Chondrocyte (in vitro differentiated cells): ENCODE data around the gene MALRD1. TPM values are rescaled to one million over a fixed set of nuclear protein-coding genes. Genes with fewer than 3 reads are reported as not detected.
A peak's percentile ranks its signal among the peaks of the same experiment; 100 is the strongest.

ENCODE experiments used
- DNase-seq: peaks from one replicate; pipeline ENCODE4 v3.0.0; 2021; ENCODE audit warnings: mixed read lengths, low spot score
- H3K27ac Mint-ChIP-seq: one replicate; pipeline ENCODE4 v1.8.0; 2021; ENCODE audit warnings: mild to moderate bottlenecking, moderate library complexity, mixed read lengths; ENCODE audit not compliant: unreplicated experiment
- H3K27me3 Mint-ChIP-seq: 2 replicates; pipeline ENCODE4 v1.8.0; 2021; ENCODE audit warnings: low read depth, mixed read lengths
- H3K36me3 Mint-ChIP-seq: 2 replicates; pipeline ENCODE4 v1.8.0; 2021; ENCODE audit warnings: low read depth, mixed read lengths
- H3K4me1 Mint-ChIP-seq: 2 replicates; pipeline ENCODE4 v1.8.0; 2021; ENCODE audit warnings: low read depth, mild to moderate bottlenecking, mixed read lengths
- H3K4me3 Mint-ChIP-seq: one replicate; pipeline ENCODE4 v1.8.0; 2021; ENCODE audit warnings: mild to moderate bottlenecking, moderate library complexity, mixed read lengths; ENCODE audit not compliant: unreplicated experiment
- H3K9me3 Mint-ChIP-seq: 2 replicates; pipeline ENCODE4 v1.8.0; 2021; ENCODE audit warnings: low read depth, mixed read lengths
- total RNA-seq: library from RNA; stranded (reverse); gene quantifications from 3 replicates; pipeline ENCODE4 v1.2.1, GENCODE V29; 2021
- TF ChIP-seq, protein P1 (sequence below): fragments of 200-600 bp; sonication (generic); IDR thresholded peaks from 2 replicates; pipeline ENCODE4 v1.5.0; 2021; ENCODE audit warnings: antibody characterized with exemption, mild to moderate bottlenecking, moderate library complexity

The MALRD1 gene
- total RNA-seq, 1 donor from 2014 or later: 0.27 TPM

DNA sequence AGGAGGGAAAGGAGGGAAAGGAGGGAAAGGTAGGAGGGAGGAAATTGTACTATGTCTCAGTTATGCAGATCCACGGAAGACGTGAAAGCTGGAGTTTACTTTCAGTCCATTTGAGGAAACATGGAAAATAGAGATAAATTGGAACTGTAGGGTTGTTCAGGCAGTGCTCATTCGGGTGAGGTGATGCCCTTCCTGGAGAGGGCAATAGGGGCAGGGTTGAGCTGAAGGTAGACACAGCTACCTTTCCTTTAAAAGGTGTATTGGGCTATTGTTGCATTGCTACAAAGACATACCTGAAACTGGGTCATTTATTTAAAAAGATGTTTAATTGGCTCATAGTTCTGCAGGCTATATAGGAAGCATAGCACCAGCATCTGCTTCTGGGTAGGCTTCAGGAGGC is 650.7 kb downstream of the MALRD1 start:
- Mint-ChIP-seq H3K4me3 (no peak overlapping the region), H3K4me1 (peaks cover 29% of the 10 kb centered on the region), H3K27me3 (no peaks in the 10 kb centered on the region), H3K9me3 (peaks cover 6% of the 10 kb centered on the region), H3K36me3 (peaks cover 2% of the 10 kb centered on the region), H3K27ac (no peak overlapping the region)
- no peak for DNase-seq
- TF ChIP-seq, protein P1, sequence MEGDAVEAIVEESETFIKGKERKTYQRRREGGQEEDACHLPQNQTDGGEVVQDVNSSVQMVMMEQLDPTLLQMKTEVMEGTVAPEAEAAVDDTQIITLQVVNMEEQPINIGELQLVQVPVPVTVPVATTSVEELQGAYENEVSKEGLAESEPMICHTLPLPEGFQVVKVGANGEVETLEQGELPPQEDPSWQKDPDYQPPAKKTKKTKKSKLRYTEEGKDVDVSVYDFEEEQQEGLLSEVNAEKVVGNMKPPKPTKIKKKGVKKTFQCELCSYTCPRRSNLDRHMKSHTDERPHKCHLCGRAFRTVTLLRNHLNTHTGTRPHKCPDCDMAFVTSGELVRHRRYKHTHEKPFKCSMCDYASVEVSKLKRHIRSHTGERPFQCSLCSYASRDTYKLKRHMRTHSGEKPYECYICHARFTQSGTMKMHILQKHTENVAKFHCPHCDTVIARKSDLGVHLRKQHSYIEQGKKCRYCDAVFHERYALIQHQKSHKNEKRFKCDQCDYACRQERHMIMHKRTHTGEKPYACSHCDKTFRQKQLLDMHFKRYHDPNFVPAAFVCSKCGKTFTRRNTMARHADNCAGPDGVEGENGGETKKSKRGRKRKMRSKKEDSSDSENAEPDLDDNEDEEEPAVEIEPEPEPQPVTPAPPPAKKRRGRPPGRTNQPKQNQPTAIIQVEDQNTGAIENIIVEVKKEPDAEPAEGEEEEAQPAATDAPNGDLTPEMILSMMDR: no peak

DNA sequence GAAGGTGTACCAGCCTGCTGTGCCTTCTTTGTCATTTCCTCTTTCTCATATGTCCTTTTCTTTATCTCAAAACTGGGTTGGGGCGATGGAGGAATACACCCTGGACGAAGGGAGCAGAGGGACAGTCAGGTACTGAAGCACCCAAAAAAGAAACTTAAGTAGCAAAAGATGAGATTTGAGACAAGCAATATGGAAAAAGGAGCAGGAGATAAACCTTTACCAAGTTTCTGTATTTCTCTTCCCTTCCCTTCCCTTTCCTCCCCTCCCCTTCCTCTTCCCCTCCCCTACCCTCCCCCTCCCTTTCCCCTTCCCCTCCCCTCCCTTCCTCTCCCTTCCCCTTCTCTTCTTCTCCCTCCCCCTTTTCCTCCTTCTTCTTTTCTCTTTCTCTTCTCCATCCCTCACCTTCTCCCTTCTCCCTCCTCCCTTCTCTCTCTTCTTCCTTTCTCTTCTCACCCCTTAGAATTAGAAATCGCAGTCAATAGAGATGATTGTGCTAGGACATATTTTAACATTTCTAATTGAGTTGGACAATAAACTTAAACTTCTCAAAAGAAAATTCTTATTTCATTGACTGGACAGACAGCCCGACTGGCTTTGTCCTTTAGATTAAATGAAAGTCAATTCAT is 652.9 kb downstream of the MALRD1 start:
- no peaks in the 10 kb centered on the region for H3K36me3 Mint-ChIP-seq
- H3K9me3 Mint-ChIP-seq: peaks cover 4% of the 10 kb centered on the region
- peak overlapping the region; percentile 93 for H3K27ac Mint-ChIP-seq
- TF ChIP-seq, protein P1: no peak
- peaks cover 46% of the 10 kb centered on the region for H3K4me1 Mint-ChIP-seq
- H3K4me3 Mint-ChIP-seq: no peak overlapping the region
- DNase-seq: no peak
- H3K27me3 Mint-ChIP-seq: no peaks in the 10 kb centered on the region

DNA sequence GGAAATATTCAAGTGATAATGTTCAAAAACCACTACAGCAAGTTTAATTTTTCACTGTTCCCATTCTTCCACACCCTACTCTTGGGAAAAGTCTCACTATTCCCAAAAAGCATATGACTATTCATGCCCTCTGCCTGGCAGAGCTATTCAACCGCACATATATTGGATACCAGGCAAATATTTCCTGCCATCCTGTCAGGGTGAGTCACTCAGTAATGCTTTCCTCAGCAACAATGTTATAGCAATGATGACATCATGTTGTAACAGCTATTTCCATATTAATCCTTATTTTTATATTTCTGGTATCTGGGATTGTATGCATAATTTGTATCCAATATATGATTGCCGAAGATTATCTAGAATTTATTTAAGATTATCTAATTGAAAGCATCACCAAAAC is 653.6 kb downstream of the MALRD1 start:
- Mint-ChIP-seq H3K27ac (peak overlapping the region; percentile 90), H3K27me3 (no peaks in the 10 kb centered on the region), H3K9me3 (peaks cover 4% of the 10 kb centered on the region), H3K4me3 (no peak overlapping the region), H3K36me3 (no peaks in the 10 kb centered on the region), H3K4me1 (peaks cover 46% of the 10 kb centered on the region)
- DNase-seq: no peak
- TF ChIP-seq, protein P1: no peak

DNA sequence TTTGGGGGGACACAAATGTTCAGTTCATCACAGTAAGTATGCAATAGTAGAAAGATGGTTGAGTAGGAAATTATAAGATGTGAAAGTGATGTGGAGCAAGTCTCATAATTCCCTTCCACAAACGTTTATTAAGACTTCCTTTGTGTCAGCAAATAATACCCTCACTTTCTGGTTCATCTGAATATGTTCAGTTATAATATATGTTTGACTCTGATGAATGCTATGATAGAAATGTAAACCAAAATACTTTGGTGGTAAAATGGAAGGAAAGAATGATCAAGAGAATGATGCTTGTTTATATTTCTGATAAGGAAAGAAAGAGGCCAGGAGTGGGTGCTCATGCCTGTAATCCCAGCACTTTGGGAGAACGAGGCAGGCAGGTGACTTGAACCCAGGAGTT is 655.9 kb downstream of the MALRD1 start:
- TF ChIP-seq, protein P1: no peak
- H3K27ac Mint-ChIP-seq: peak overlapping the region; percentile 62
- no peak overlapping the region for H3K4me3 Mint-ChIP-seq
- no peaks in the 10 kb centered on the region for H3K36me3 Mint-ChIP-seq
- no peak for DNase-seq
- no peaks in the 10 kb centered on the region for H3K27me3 Mint-ChIP-seq
- H3K9me3 Mint-ChIP-seq: peaks cover 4% of the 10 kb centered on the region
- peaks cover 46% of the 10 kb centered on the region for H3K4me1 Mint-ChIP-seq

DNA sequence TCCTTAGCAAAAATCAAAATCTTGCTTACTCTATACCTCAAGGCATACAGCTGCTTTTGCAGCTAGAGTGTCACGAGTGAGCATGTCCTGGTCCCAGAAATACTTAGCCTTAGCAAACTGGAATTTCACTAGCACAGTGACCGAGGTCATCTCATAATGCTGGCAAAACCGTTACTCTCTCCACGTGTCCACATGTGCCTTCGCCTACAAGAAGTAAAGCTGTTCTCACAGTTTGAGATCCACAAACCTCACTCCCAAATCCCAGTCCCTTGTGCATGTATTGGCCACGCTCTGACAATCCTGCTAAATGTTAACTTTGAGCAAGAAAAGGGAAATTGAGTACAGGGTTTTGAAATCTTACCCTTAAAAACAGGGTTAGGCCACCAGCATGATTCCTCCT is 656.6 kb downstream of the MALRD1 start:
- Mint-ChIP-seq H3K27me3 (no peaks in the 10 kb centered on the region), H3K4me1 (peaks cover 46% of the 10 kb centered on the region)

More for the DNA sequence above, 656.6 kb downstream of the MALRD1 start:
- H3K9me3 Mint-ChIP-seq: peaks cover 2% of the 10 kb centered on the region
- H3K4me3 Mint-ChIP-seq: no peak overlapping the region
- H3K36me3 Mint-ChIP-seq: no peaks in the 10 kb centered on the region
- DNase-seq: no peak
- H3K27ac Mint-ChIP-seq: no peak overlapping the region
- TF ChIP-seq, protein P1: no peak
